ENCODE results near the gene DLGAP4. TPM values are rescaled to one million over a fixed set of nuclear protein-coding genes. Genes with fewer than 3 reads are reported as not detected.

Gene DLGAP4
- total and polyA plus RNA-seq, 9 of the 15 experiments (the other 6 are each of a cell fraction or from before 2014, with no cell fraction given), result 0.31 to 34.1 (median 4.5) TPM

GRCh38 chr20:36547186-36548005 is 241.3 kb downstream of the DLGAP4 start (continued):
- TF ChIP-seq SETDB1 (IDR thresholded peaks at IDR 0.05; ENCODE audit: low read length) (no peak), SMC3 (conservative IDR thresholded peaks at IDR 0.05; ENCODE audit: insufficient read depth, low read depth, low read length) (no peak), XRCC3 (IDR thresholded peaks at IDR 0.05) (no peak), MTA1 (IDR thresholded peaks at IDR 0.05; ENCODE audit: borderline replicate concordance) (no peak), ATF4 (CRISPR knock-in tag; IDR thresholded peaks at IDR 0.05) (no peak), CBX8 (IDR thresholded peaks at IDR 0.05; ENCODE audit: borderline replicate concordance, extremely low read depth, low read depth, low read length, poor library complexity, severe bottlenecking) (no peak), CBFA2T3 (IDR thresholded peaks at IDR 0.05) (no peak), HDAC2 (IDR thresholded peaks at IDR 0.05) (peak; percentile 75), POLR2H (tag; IDR thresholded peaks at IDR 0.05; ENCODE audit: low read depth) (no peak), RCOR1 (IDR thresholded peaks at IDR 0.05; ENCODE audit: borderline replicate concordance in 1 of 2, low read depth in 2 of 2, low read length in 2 of 2) (0 out of 4 replicates have a peak, but pooled peaks of 1 of the 2 experiments have one; percentile 22), MTF1 (CRISPR knock-in tag; IDR thresholded peaks at IDR 0.05; ENCODE audit: borderline replicate concordance) (no peak), CHD2 (IDR thresholded peaks at IDR 0.05; ENCODE audit: low read depth, low read length) (no peak), HNRNPUL1 (IDR thresholded peaks at IDR 0.05; ENCODE audit: low read length) (no peak), RBM25 (IDR thresholded peaks at IDR 0.05; ENCODE audit: low read depth, low read length, severe bottlenecking) (peak; percentile 96), SRSF7 (optimal IDR thresholded peaks at IDR 0.05; ENCODE audit: low read depth, low read length) (no peak), ZNF217 (CRISPR knock-in tag; IDR thresholded peaks at IDR 0.05) (no peak), ZSCAN32 (CRISPR knock-in tag; IDR thresholded peaks at IDR 0.05) (no peak), ILK (tag; IDR thresholded peaks at IDR 0.05; ENCODE audit: borderline replicate concordance, low read depth) (no peak), TSHZ1 (CRISPR knock-in tag; IDR thresholded peaks at IDR 0.05) (no peak), SMARCA5 (IDR thresholded peaks at IDR 0.05) (peak; percentile 71; the same call in 1 of the 2 replicates)
- TF ChIP-seq, protein P1, sequence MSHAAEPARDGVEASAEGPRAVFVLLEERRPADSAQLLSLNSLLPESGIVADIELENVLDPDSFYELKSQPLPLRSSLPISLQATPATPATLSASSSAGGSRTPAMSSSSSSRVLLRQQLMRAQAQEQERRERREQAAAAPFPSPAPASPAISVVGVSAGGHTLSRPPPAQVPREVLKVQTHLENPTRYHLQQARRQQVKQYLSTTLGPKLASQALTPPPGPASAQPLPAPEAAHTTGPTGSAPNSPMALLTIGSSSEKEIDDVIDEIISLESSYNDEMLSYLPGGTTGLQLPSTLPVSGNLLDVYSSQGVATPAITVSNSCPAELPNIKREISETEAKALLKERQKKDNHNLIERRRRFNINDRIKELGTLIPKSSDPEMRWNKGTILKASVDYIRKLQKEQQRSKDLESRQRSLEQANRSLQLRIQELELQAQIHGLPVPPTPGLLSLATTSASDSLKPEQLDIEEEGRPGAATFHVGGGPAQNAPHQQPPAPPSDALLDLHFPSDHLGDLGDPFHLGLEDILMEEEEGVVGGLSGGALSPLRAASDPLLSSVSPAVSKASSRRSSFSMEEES (CRISPR knock-in tag; IDR thresholded peaks at IDR 0.05), result no peak
- TF ChIP-seq, protein P2, sequence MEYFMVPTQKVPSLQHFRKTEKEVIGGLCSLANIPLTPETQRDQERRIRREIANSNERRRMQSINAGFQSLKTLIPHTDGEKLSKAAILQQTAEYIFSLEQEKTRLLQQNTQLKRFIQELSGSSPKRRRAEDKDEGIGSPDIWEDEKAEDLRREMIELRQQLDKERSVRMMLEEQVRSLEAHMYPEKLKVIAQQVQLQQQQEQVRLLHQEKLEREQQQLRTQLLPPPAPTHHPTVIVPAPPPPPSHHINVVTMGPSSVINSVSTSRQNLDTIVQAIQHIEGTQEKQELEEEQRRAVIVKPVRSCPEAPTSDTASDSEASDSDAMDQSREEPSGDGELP (CRISPR knock-in tag; IDR thresholded peaks at IDR 0.05; ENCODE audit: borderline replicate concordance), result no peak

Measured in K562 (cell line).